Natural killer cell (primary cell): Measurements from ENCODE around the gene OR52I2. TPM values are rescaled to one million over a fixed set of nuclear protein-coding genes. Genes with fewer than 3 reads are reported as not detected.

ENCODE experiments used
- ATAC-seq, 3 donors: fragments of 150-1000 bp in 2 of 3; fragments of 200-7000 bp in 1 of 3; cut with Tn5 transposase; 1 replicate in 1 of 3; 2 replicates in 2 of 3; pipeline ENCODE4 v1.10.0; 2021; ENCODE audit warnings: mild to moderate bottlenecking in 2 of 3, moderate library complexity in 2 of 3
- DNase-seq, 2 donors: peaks; one replicate each; pipeline versions ENCODE4 v3.0.0 to v3.0.0-alpha.2; 2013 to 2021; ENCODE audit warnings: mixed read lengths in 1 of 2
- H3K27ac ChIP-seq: one replicate; pipeline ENCODE4 v1.5.1; 2013; ENCODE audit warnings: mild to moderate bottlenecking, low read length
- H3K27me3 ChIP-seq: one replicate; pipeline ENCODE4 v1.6.1; 2013; ENCODE audit warnings: low read length; ENCODE audit not compliant: control insufficient read depth, insufficient read depth
- H3K36me3 ChIP-seq: one replicate; pipeline ENCODE4 v1.6.1; 2013; ENCODE audit warnings: low read length; ENCODE audit not compliant: control insufficient read depth, insufficient read depth
- H3K4me1 ChIP-seq: one replicate; pipeline ENCODE4 v1.6.1; 2013; ENCODE audit warnings: low read length; ENCODE audit not compliant: control insufficient read depth, insufficient read depth
- H3K4me3 ChIP-seq: one replicate; pipeline ENCODE4 v1.5.1; 2013; ENCODE audit warnings: low read length
- H3K9me3 ChIP-seq: one replicate; pipeline ENCODE4 v1.6.1; 2013; ENCODE audit warnings: low read length; ENCODE audit not compliant: control insufficient read depth, insufficient read depth
- H3K27ac Mint-ChIP-seq, 2 donors: one replicate each; pipeline ENCODE4 v1.8.0; 2022; ENCODE audit warnings: mild to moderate bottlenecking in 2 of 2, mixed read lengths in 2 of 2, moderate library complexity in 1 of 2
- H3K27me3 Mint-ChIP-seq, 2 donors: one replicate each; pipeline ENCODE4 v1.8.0; 2022; ENCODE audit warnings: low read depth in 2 of 2, mixed read lengths in 2 of 2
- H3K36me3 Mint-ChIP-seq: one replicate; pipeline ENCODE4 v1.8.0; 2022; ENCODE audit warnings: mixed read lengths
- H3K4me1 Mint-ChIP-seq, 2 donors: one replicate each; pipeline ENCODE4 v1.8.0; 2022; ENCODE audit warnings: mixed read lengths in 2 of 2
- H3K4me3 Mint-ChIP-seq: one replicate; pipeline ENCODE4 v1.8.0; 2022; ENCODE audit warnings: mild to moderate bottlenecking, moderate library complexity, mixed read lengths
- H3K9me3 Mint-ChIP-seq, 2 donors: one replicate each; pipeline ENCODE4 v1.8.0; 2022; ENCODE audit warnings: mixed read lengths in 2 of 2
- CTCF ChIP-seq: fragments of 200-600 bp; IDR thresholded peaks from one replicate; pipeline ENCODE4 v1.8.0; 2022; ENCODE audit warnings: antibody characterized with exemption
- WGBS: methylation state at CpG from one replicate; pipeline ENCODE4 v1.1.7; 2013; ENCODE audit warnings: missing lambda C conversion rate; ENCODE audit not compliant: insufficient coverage; 5-methylcytosine and 5-hydroxymethylcytosine counted together
- intact Hi-C: fragments of 100-400 bp; cut with micrococcal nuclease; formaldehyde crosslinking; loops from one replicate; pipeline ENCODE4 v1.14.2; 2022
- total RNA-seq, 4 donors: library from RNA; stranded (reverse); fragments of 120-200 nt in 1 of 4; gene quantifications; one replicate each; pipeline versions ENCODE4 v1.2.3 to v1.2.4, GENCODE V29; 2013 to 2022

The OR52I2 gene
- total RNA-seq, 3 donors from 2014 or later (not counting 1 experiment from before 2014, with no cell fraction given): not detected

GRCh38 chr11:4641501-4641900, 60.0 kb downstream of the OR52I2 start:
- DNase-seq: no peak
- Histone ChIP-seq H3K4me3 (no peak overlapping the region), H3K27me3 (no peaks in the 10 kb centered on the region), H3K27ac (no peak overlapping the region), H3K4me1 (peaks cover 6% of the 10 kb centered on the region), H3K36me3 (no peaks in the 10 kb centered on the region), H3K9me3 (no peaks in the 10 kb centered on the region)
- Mint-ChIP-seq H3K36me3 (no peaks in the 10 kb centered on the region), H3K27me3 (peaks cover 11 to 17% of the 10 kb centered on the region in 2 donors), H3K27ac (no peak overlapping the region), H3K4me1 (no peaks in the 10 kb centered on the region), H3K9me3 (no peaks in the 10 kb centered on the region), H3K4me3 (no peak overlapping the region)
- no peak for ATAC-seq
- intact Hi-C loops: no loop called here
- WGBS: 91% methylated on average over 7 of the region's 7 CpGs
- TF ChIP-seq CTCF: no peak

- H3K4me1 Mint-ChIP-seq: no peaks in the 10 kb centered on the region
- ATAC-seq (no peak), DNase-seq (no peak)
- Histone ChIP-seq H3K4me1 (peaks cover 2% of the 10 kb centered on the region), H3K36me3 (no peaks in the 10 kb centered on the region), H3K9me3 (no peaks in the 10 kb centered on the region), H3K4me3 (no peak overlapping the region), H3K27ac (no peak overlapping the region), H3K27me3 (no peaks in the 10 kb centered on the region)
- no peaks in the 10 kb centered on the region for H3K9me3 Mint-ChIP-seq
- H3K27me3 Mint-ChIP-seq: peaks cover 11 to 17% of the 10 kb centered on the region in 2 donors
- intact Hi-C loops: no loop called here
- TF ChIP-seq CTCF: no peak
- no peak overlapping the region for H3K27ac Mint-ChIP-seq
- H3K4me3 Mint-ChIP-seq: no peak overlapping the region
- WGBS: 85% methylated on average over 7 of the region's 7 CpGs
- no peaks in the 10 kb centered on the region for H3K36me3 Mint-ChIP-seq
Measured at GRCh38 chr11:4642043-4642442, 60.5 kb downstream of the OR52I2 start.

Other genes starting within 250 kb of the OR52I2 start
- gene OR52B4, start 213.4 kb upstream of the OR52I2 start, total RNA-seq: not detected
- 10 to 100 TPM; 27.1 to 34.6 (median 32.0) TPM for gene TRIM21, start 188.0 kb upstream of the OR52I2 start, total RNA-seq
- not detected for gene OR52K2, start 132.4 kb upstream of the OR52I2 start, total RNA-seq
- gene OR52K1, start 99.1 kb upstream of the OR52I2 start, total RNA-seq: not detected
- gene OR52M1, start 36.6 kb upstream of the OR52I2 start, total RNA-seq: not detected
- not detected for gene OR52I1, start 12.3 kb downstream of the OR52I2 start, total RNA-seq
- 10 to 100 TPM in 1 of 3 donors, 1 to 10 TPM in 2; 7.6 to 14.7 (median 9.8) TPM for gene TRIM68, start 26.5 kb downstream of the OR52I2 start, total RNA-seq
- gene OR51D1, start 55.7 kb downstream of the OR52I2 start, total RNA-seq: not detected
- gene OR51E1, start 62.2 kb downstream of the OR52I2 start, total RNA-seq: not detected
- not detected for gene OR51E2, start 116.1 kb downstream of the OR52I2 start, total RNA-seq
- gene MMP26, start 123.0 kb downstream of the OR52I2 start, total RNA-seq: not detected
- gene OR51F1, start 188.2 kb downstream of the OR52I2 start, total RNA-seq: not detected
- gene OR52R1, start 222.6 kb downstream of the OR52I2 start, total RNA-seq: not detected
- not detected for gene OR51F2, start 239.6 kb downstream of the OR52I2 start, total RNA-seq